AG10803 (cell line): ENCODE data around the gene DTL.
"Not testable (repeated sequence)": the region's sequence is repeated elsewhere in the genome, so short reads cannot be mapped to it uniquely, and the experiment has no call there.

Source experiments
- DNase-seq: peaks from one replicate; pipeline ENCODE4 v3.0.0; 2010; ENCODE audit warnings: low read depth
- H3K4me3 ChIP-seq: 2 replicates; pipeline ENCODE4 v1.5.1; 2011; ENCODE audit warnings: mild to moderate bottlenecking, low read length, control low read depth
- TF ChIP-seq, protein P1 (sequence below): conservative IDR thresholded peaks from 2 replicates; pipeline ENCODE4 v1.5.1; 2011; ENCODE audit warnings: mild to moderate bottlenecking, low read length, control low read depth, inconsistent platforms

DTL gene, protein sequence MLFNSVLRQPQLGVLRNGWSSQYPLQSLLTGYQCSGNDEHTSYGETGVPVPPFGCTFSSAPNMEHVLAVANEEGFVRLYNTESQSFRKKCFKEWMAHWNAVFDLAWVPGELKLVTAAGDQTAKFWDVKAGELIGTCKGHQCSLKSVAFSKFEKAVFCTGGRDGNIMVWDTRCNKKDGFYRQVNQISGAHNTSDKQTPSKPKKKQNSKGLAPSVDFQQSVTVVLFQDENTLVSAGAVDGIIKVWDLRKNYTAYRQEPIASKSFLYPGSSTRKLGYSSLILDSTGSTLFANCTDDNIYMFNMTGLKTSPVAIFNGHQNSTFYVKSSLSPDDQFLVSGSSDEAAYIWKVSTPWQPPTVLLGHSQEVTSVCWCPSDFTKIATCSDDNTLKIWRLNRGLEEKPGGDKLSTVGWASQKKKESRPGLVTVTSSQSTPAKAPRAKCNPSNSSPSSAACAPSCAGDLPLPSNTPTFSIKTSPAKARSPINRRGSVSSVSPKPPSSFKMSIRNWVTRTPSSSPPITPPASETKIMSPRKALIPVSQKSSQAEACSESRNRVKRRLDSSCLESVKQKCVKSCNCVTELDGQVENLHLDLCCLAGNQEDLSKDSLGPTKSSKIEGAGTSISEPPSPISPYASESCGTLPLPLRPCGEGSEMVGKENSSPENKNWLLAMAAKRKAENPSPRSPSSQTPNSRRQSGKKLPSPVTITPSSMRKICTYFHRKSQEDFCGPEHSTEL

DNA sequence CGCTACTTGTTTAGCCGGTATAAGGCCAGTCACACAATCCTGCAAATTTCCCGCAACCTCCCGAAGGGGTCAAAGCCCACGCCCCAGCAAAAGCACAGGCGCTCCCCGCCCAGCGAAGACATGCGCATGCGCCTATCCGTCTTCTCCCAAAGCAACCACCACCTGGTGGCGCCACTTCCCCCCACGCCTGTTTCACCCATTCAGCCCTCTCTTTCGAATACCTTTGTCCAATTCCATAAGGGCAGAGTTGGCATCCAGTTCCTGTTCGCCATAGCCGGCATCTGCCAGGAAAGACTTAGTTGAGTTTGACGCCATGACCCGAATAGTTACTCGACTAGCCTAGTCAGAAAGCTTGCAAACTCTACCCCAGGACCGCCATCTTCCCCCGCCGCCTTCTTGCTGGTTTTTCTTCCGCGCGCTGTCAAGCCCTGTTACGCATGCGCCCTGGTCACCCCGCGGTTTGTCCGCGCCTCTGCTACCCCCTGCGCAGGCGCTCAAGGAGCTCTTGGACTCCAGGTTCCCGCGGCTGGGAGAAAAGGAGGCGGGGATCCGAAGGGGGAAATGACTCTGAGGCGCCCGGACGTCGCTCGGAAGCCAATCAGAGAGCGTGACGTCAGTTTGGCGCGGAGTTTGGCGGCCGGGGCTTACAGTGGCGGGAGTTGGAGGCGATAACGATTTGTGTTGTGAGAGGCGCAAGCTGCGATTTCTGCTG, at the start of gene DTL, which contains the start of gene INTS7:
Gene DTL (plus strand): TSS at position 626 of the 712 bp plus-strand sequence. CDS start 143 bp downstream, outside the sequence.
Gene INTS7 (minus strand): TSS at position 435 of the 712 bp plus-strand sequence. CDS start 120 bp downstream, at position 315.
- peak within 1 kb of the TSS; percentile 91 for H3K4me3 ChIP-seq
- TF ChIP-seq, protein P1, sequence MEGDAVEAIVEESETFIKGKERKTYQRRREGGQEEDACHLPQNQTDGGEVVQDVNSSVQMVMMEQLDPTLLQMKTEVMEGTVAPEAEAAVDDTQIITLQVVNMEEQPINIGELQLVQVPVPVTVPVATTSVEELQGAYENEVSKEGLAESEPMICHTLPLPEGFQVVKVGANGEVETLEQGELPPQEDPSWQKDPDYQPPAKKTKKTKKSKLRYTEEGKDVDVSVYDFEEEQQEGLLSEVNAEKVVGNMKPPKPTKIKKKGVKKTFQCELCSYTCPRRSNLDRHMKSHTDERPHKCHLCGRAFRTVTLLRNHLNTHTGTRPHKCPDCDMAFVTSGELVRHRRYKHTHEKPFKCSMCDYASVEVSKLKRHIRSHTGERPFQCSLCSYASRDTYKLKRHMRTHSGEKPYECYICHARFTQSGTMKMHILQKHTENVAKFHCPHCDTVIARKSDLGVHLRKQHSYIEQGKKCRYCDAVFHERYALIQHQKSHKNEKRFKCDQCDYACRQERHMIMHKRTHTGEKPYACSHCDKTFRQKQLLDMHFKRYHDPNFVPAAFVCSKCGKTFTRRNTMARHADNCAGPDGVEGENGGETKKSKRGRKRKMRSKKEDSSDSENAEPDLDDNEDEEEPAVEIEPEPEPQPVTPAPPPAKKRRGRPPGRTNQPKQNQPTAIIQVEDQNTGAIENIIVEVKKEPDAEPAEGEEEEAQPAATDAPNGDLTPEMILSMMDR: peak; percentile 90
- DNase-seq: peak; percentile 98

DNA sequence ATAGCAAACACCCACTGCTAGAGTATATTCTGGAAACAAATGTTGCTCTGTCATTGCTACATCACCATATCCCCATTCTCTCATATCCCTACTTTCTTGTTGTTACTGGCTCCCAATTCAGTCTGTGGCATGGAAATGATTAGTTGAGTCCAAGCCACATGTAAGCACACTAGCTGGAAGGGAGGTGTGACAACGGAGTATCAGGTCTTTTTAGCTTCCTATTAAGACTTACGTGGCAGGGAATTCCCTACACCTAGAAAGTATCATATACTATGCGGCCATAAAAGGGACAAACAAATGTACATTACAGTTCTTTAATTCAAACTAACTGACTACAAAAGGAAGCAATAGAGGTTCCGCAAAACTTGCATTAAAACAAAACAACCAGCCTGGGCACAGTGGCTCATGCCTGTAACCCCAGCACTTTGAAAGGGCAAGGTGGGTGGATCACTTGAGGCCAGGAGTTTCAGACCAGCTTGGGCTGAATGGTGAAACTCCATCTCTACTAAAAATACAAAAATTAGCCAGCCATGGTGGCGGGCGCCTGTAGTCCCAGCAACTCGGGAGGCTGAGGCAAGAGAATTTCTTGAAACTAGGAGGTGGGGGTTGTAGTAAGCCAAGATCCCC, 48.8 kb upstream of the DTL start:
- TF ChIP-seq, protein P1: no peak
- no peak overlapping the region for H3K4me3 ChIP-seq
- no peak for DNase-seq

DNA sequence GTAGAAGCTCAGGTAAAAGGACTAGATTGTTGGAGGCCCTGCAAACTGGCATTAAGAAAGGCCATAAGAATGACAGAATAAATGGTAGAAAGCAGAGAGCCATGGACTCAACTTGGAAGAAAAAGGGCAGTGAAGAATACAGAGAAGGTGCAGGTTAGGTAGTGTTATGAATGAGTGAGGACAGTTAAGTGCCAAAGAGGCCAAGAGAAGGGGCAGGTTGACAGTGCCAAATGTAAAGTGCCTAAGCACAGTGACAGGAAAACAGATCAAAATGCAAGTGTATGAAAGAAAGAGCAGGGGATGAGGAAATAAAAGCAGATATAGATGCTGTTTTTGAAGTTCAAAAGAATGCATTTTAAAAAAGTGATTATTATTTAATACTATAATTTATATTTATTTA, 43.9 kb upstream of the DTL start:
- no peak for DNase-seq
- TF ChIP-seq, protein P1: no peak
- no peak overlapping the region for H3K4me3 ChIP-seq

DNA sequence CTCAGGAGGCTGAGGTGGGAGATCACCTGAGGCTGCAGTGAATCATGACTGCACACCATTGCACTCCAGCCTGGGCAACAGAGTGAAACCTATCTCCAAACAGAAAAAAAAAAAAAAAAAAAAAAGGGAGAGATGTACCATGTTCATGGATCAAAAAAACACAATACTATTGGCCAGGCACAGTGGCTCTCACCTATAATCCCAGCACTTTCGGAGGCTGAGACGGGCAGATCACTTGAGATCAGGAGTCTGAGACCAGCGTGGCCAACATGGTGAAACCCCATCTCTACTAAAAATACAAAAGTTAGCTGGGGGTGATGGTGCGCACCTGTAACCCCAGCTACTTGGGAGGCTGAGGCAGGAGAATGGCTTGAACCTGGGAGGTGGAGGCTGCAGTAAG, 38.1 kb upstream of the DTL start:
- H3K4me3 ChIP-seq, DNase-seq: not testable (repeated sequence)

DNA sequence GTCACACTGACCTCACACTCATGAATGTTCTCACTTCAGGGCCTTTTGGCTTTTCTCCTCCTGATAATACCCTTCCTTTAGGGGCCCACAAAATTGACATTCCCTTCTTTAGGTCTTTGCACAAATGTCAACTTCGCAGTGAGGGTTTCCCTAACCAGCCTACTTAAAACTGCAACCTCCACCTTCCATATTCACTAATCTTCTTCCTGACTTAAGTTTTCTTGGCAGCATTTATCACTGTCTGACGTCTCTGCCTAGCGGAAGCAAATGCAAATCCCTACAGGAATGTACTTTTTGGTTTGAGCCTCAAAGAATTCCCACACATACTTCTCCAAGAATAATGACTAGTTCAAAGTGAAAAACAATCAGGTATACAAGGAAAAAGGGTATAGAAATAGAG, 33.0 kb upstream of the DTL start:
- TF ChIP-seq, protein P1: no peak
- no peak for DNase-seq
- no peak overlapping the region for H3K4me3 ChIP-seq

DNA sequence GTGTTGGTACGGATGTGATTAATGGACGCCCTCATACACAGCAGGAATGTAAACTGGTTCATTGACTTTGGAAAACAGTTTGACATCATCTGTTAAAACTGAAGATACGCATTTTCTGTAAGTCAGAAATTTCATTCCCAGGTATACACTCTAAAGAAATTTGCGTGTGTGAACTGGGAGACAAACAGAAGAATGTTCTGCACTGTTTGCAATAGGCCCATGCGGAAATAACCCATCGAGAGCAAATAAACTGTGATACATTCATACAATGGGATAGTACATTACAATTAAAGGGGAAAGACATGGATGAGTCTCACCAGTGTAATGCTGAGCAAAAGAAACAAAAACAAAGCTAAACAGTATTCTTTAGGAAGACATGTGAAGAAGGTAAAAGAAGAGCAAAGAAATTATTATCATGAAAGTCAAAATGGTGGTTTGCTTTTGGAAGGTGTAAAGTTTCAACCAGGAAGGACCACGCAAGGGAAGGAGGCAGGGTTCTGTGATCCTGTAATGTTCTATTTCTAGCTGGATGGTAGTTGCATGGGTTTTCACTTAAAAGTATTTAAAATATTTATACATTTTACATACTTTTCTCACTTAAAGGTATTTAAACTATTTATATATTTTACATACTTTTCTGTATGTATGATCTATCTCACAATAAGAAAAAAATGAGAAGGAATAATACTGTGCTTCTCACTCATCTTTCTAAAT, 30.5 kb upstream of the DTL start:
- TF ChIP-seq, protein P1: no peak
- no peak for DNase-seq
- no peak overlapping the region for H3K4me3 ChIP-seq

DNA sequence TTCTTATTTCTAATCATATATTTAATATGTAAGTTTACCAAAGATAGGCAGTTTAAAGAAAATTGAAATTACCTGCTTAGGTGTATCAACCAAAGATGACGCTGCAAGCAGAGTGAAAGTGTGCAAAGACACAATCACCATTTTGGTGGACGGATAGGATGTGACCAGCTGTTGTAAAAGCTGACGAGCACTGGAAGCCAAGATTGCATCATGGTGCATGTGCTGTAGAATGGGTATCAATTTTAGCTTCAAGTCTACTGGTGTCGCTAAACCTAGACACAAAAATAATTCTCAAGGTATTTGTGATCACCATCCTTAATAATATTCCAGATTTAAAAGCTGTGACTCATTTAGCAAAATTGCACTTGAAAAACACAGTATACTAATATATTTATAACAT, 28.4 kb upstream of the DTL start:
- no peak for DNase-seq
- H3K4me3 ChIP-seq: no peak overlapping the region
- TF ChIP-seq, protein P1: no peak
